DMS 273 (cell line): Measurements from ENCODE around the gene BDH1.
A peak's percentile ranks its signal among the peaks of the same experiment; 100 is the strongest.

Experiments used
- DNase-seq: peaks from one replicate; lab custom pipeline; 2025; ENCODE audit not compliant: unreplicated experiment; lab: John Stamatoyannopoulos, UW

BDH1 gene

GRCh38 chr3:197464794-197465193 is 91.0 kb downstream of the BDH1 start:
- DNase-seq, result no peak

- no peak for DNase-seq
These were observed 92.5 kb downstream of the BDH1 start for GRCh38 chr3:197463279-197463678.

GRCh38 chr3:197462808-197463207 is 93.0 kb downstream of the BDH1 start:
- peak; percentile 21 for DNase-seq

DNA sequence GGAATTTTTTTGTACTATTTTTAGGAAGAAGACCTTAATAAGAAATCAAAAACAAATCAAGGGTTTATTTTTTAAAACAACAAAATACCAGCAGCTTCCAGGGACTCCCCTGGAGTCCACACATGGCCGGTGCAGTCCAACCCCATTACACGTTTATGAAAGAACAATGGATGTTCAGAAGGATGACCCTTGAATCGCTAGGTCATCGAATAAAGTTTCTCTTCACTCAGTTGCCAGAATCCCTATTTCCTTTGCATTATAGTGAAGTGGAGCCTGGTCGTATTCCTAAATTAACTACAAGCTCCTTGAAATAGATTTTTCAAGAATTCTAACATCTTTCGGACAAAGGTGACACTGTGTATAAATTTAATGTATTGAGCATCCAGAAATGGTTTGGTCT is 95.1 kb downstream of the BDH1 start:
- DNase-seq, result no peak

- no peak for DNase-seq
These were observed 95.8 kb downstream of the BDH1 start for GRCh38 chr3:197460002-197460401.
